K562 (cell line): ENCODE results near the gene SLC44A5. TPM values are rescaled to one million over a fixed set of nuclear protein-coding genes. Genes with fewer than 3 reads are reported as not detected.

Experiments
- ATAC-seq: fragments of 200-7000 bp; cut with Tn5 transposase; 3 replicates; pipeline ENCODE4 v1.9.1; 2020; ENCODE audit warnings: moderate library complexity
- BruUV-seq: library from RNA; stranded (reverse); fragments of 400-500 nt; replicated peaks from 2 replicates; lab custom pipeline; 2021; lab: Mats Ljungman, UMichigan
- CTCF ChIA-PET: fragments of 300-600 bp; formaldehyde crosslinking; extraction: SDS; loops from one replicate; lab custom pipeline; 2021; ENCODE audit warnings: low intra/inter-chr PET ratio; lab: Yijun Ruan, JAX
- POLR2A ChIA-PET: fragments of 300-600, 350-650 bp; sonication (Branson Sonifier 250); formaldehyde crosslinking; extraction: SDS; loops from one replicate; lab custom pipeline; 2021; ENCODE audit warnings: antibody characterized with exemption, inconsistent platforms; lab: Yijun Ruan, JAX
- DNase-seq, 4 experiments: peaks; one replicate each; pipeline versions ENCODE4 v3.0.0 to v3.0.0-alpha.2; 2011 to 2018; ENCODE audit warnings: low spot score in 3 of 4, mixed read lengths in 3 of 4; ENCODE audit errors: extremely low read depth in 1 of 4
- FAIRE-seq: peaks from 2 replicates; lab custom pipeline; 2011; peaks lifted over from hg19 to GRCh38; lab: Jason Lieb, UNC
- H2AFZ ChIP-seq: 2 replicates; pipeline ENCODE4 v1.6.0; 2011; ENCODE audit warnings: low read depth, low read length, control low read depth, inconsistent platforms
- H3K27ac ChIP-seq: fragments of 200-600 bp; 3 replicates; pipeline ENCODE4 v1.8.0; 2011; ENCODE audit warnings: low read depth, mild to moderate bottlenecking, control low read depth, inconsistent platforms, low read length, moderate library complexity, mixed read lengths; ENCODE audit errors: extremely low read depth
- H3K27me3 ChIP-seq, 2 experiments: fragments of 300-600 bp in 1 of 2; 2 replicates in 1 of 2; 3 replicates in 1 of 2; pipeline versions ENCODE4 v1.6.0 to v1.8.0; 2011; ENCODE audit warnings: inconsistent platforms in 2 of 2, low read length in 2 of 2, mild to moderate bottlenecking in 1 of 2, mixed read lengths in 1 of 2, moderate library complexity in 1 of 2; ENCODE audit not compliant: control insufficient read depth in 2 of 2, insufficient read depth in 2 of 2
- H3K36me3 ChIP-seq: fragments of 300-600 bp; 3 replicates; pipeline ENCODE4 v1.8.0; 2011; ENCODE audit warnings: mild to moderate bottlenecking, low read length, inconsistent platforms; ENCODE audit not compliant: control insufficient read depth, insufficient read depth
- H3K4me1 ChIP-seq, 2 experiments: fragments of 200-600 bp in 1 of 2; replicated peaks in 1 of 2; 2 replicates in 1 of 2; 3 replicates in 1 of 2; pipeline versions ENCODE4 v1.5.1 to v1.8.0; 2011; ENCODE audit warnings: inconsistent platforms in 2 of 2, low read length in 2 of 2, mild to moderate bottlenecking in 1 of 2, mixed read lengths in 1 of 2, moderate library complexity in 1 of 2; ENCODE audit not compliant: control insufficient read depth in 2 of 2, insufficient read depth in 2 of 2
- H3K4me2 ChIP-seq: 2 replicates; pipeline ENCODE4 v1.6.1; 2011; ENCODE audit warnings: low read length, control low read depth, inconsistent platforms, mixed read lengths; ENCODE audit not compliant: insufficient read depth
- H3K4me3 ChIP-seq: fragments of 200-600 bp; sonication (generic), shearing (Covaris generic); 2 replicates; pipeline ENCODE4 v1.5.1; 2016; ENCODE audit warnings: control low read depth, inconsistent platforms
- H3K79me2 ChIP-seq: fragments of 200-600 bp; 3 replicates; pipeline ENCODE4 v1.8.0; 2011; ENCODE audit warnings: low read length, inconsistent platforms; ENCODE audit not compliant: control insufficient read depth, insufficient read depth
- H3K9ac ChIP-seq, 2 experiments: 2 replicates each; pipeline versions ENCODE4 v1.6.0 to v1.6.1; 2011; ENCODE audit warnings: low read depth in 2 of 2, low read length in 2 of 2, control low read depth in 1 of 2, inconsistent platforms in 1 of 2, mild to moderate bottlenecking in 1 of 2, mixed read lengths in 1 of 2; ENCODE audit not compliant: insufficient read depth in 1 of 2
- H3K9me1 ChIP-seq: one replicate; pipeline ENCODE4 v1.6.0; 2011; ENCODE audit warnings: inconsistent platforms, mild to moderate bottlenecking, low read length, moderate library complexity; ENCODE audit not compliant: control insufficient read depth, insufficient read depth
- H3K9me3 ChIP-seq: replicated peaks from 2 replicates; pipeline ENCODE4 v1.5.1; 2011; ENCODE audit warnings: low read depth, low read length, inconsistent platforms; ENCODE audit not compliant: control insufficient read depth, insufficient read depth
- H4K20me1 ChIP-seq: replicated peaks from 2 replicates; pipeline ENCODE4 v1.6.1; 2011; ENCODE audit warnings: low read length, inconsistent platforms, mixed read lengths; ENCODE audit not compliant: control insufficient read depth, insufficient read depth
- JUNB ChIP-seq: fragments of 450-650 bp; formaldehyde crosslinking; conservative IDR thresholded peaks from 2 replicates; pipeline ENCODE4 v1.4.0; 2020; ENCODE audit warnings: mild to moderate bottlenecking
- MITF ChIP-seq: IDR thresholded peaks from 2 replicates; pipeline ENCODE4 v1.6.1; 2014; ENCODE audit warnings: antibody characterized with exemption
- POLR2AphosphoS5 ChIP-seq: IDR thresholded peaks from 2 replicates; pipeline ENCODE4 v1.6.1; 2011; ENCODE audit warnings: mild to moderate bottlenecking, low read depth, low read length, moderate library complexity; ENCODE audit not compliant: control insufficient read depth, insufficient read depth
- SMARCC2 ChIP-seq: fragments of 450-650 bp; IDR thresholded peaks from 2 replicates; pipeline ENCODE4 v1.6.1; 2017; ENCODE audit warnings: antibody characterized with exemption, moderate library complexity, mild to moderate bottlenecking, low read depth
- U2AF2 ChIP-seq: fragments of 200-400 bp; formaldehyde crosslinking; optimal IDR thresholded peaks from 2 replicates; pipeline ENCODE3; 2017; ENCODE audit warnings: low read depth, mild to moderate bottlenecking, low read length
- ZBTB2 ChIP-seq: fragments of 450-650 bp; IDR thresholded peaks from 2 replicates; pipeline ENCODE4 v1.6.1; 2016; ENCODE audit warnings: antibody characterized with exemption
- ZNF408 ChIP-seq: fragments of 250-450 bp; sonication (Bioruptor Pico); IDR thresholded peaks from 2 replicates; pipeline ENCODE4 v1.4.0; 2020; ENCODE audit warnings: low read depth, mild to moderate bottlenecking, moderate library complexity
- ZNF699 ChIP-seq: fragments of 250-450 bp; sonication (Bioruptor Pico); IDR thresholded peaks from 2 replicates; pipeline ENCODE4 v1.8.0; 2021; ENCODE audit warnings: mild to moderate bottlenecking, moderate library complexity; ENCODE audit not compliant: insufficient replicate concordance
- WGBS: fragments of 100-300 bp; shearing (Covaris generic); methylation state at CpG from one replicate; pipeline ENCODE4 v1.1.6; 2016; ENCODE audit warnings: low coverage, mixed read lengths; ENCODE audit not compliant: insufficient coverage; ENCODE audit errors: missing lambda C conversion rate; 5-methylcytosine and 5-hydroxymethylcytosine counted together
- in situ Hi-C: fragments of 300-500 bp; cut with MboI; formaldehyde crosslinking; loops from 4 replicates; pipeline ENCODE4 v1.15.0; 2018; ENCODE audit warnings: inconsistent platforms, mixed read lengths
- intact Hi-C: fragments of 100-400 bp; cut with micrococcal nuclease; formaldehyde crosslinking; loops from 2 replicates; pipeline ENCODE4 v1.14.2; 2022
- polyA plus RNA-seq, 8 experiments: library from polyadenylated mRNA; depleted of rRNA in 4 of 8; stranded (reverse) in 5 of 8; unstranded in 3 of 8; fragments of >200 nt; fragmentation: Nextera tagmentation in 2 of 8; fragmentation: Illumina TruSeq in 1 of 8; extraction: Ambion mirVana in 2 of 8; extraction: Trizol in 1 of 8; gene quantifications; 2 replicates each; pipeline versions ENCODE4 v1.2.1 to v1.2.3, GENCODE V29; 2011 to 2014; ENCODE audit warnings: inconsistent platforms in 1 of 8, missing spikeins in 1 of 8
- total RNA-seq, 7 experiments: library from RNA; depleted of rRNA in 6 of 7; stranded (reverse); fragments of >200 nt in 6 of 7; fragmentation: Illumina TruSeq in 2 of 7; extraction: Trizol in 2 of 7; gene quantifications; 2 replicates each; pipeline versions ENCODE4 v1.2.1 to v1.2.3, GENCODE V29; 2011 to 2021; ENCODE audit warnings: low replicate concordance in 1 of 7
- TF ChIP-seq, protein P1 (sequence below): fragments of 450-650 bp; formaldehyde crosslinking; IDR thresholded peaks from 2 replicates; pipeline ENCODE4 v1.4.0; 2020; ENCODE audit warnings: mild to moderate bottlenecking, moderate library complexity
- TF ChIP-seq, protein P2 (sequence below), 2 experiments: IDR thresholded peaks in 1 of 2; conservative IDR thresholded peaks in 1 of 2; 2 replicates each; pipeline ENCODE4 v1.6.1; 2016; ENCODE audit warnings: low read depth in 2 of 2, mild to moderate bottlenecking in 1 of 2, missing compliant biosample characterization in 1 of 2, missing genetic modification characterization in 1 of 2, moderate library complexity in 1 of 2

SLC44A5 gene
- total and polyA plus RNA-seq, 9 of the 15 experiments (the other 6 are each of a cell fraction or from before 2014, with no cell fraction given) = 1.2 to 10.1 (median 3.2) TPM

DNA sequence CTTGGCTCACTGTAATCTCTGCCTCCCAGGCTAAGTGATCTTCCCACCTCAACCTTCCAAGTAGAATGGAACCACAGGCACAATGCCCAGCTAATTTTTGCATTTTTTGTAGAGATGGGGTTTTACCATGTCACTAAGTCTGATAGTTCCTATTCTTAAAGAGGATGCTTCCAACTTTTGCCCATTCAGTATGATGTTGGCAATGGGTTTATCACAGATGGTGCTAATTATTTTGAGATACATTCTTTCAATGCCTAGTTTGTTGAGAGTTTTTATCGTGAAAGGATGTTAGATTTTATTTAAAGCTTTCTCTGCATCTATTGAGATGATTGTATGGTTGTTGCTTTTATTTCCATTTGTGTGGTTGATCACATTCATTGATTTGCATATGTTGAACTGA is 103.9 kb downstream of the SLC44A5 start:
- no peaks in the 10 kb centered on the region for H3K36me3 ChIP-seq
- no peak for FAIRE-seq
- H3K4me2 ChIP-seq = no peak overlapping the region
- no peak for TF ChIP-seq JUNB
- TF ChIP-seq ZNF408 = no peak
- TF ChIP-seq ZBTB2 = no peak
- no peak for TF ChIP-seq MITF
- TF ChIP-seq POLR2AphosphoS5 = no peak
- TF ChIP-seq, protein P1, sequence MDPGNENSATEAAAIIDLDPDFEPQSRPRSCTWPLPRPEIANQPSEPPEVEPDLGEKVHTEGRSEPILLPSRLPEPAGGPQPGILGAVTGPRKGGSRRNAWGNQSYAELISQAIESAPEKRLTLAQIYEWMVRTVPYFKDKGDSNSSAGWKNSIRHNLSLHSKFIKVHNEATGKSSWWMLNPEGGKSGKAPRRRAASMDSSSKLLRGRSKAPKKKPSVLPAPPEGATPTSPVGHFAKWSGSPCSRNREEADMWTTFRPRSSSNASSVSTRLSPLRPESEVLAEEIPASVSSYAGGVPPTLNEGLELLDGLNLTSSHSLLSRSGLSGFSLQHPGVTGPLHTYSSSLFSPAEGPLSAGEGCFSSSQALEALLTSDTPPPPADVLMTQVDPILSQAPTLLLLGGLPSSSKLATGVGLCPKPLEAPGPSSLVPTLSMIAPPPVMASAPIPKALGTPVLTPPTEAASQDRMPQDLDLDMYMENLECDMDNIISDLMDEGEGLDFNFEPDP (CRISPR knock-in tag) = no peak
- no peak for TF ChIP-seq U2AF2
- no peak for TF ChIP-seq SMARCC2
- TF ChIP-seq, protein P2, sequence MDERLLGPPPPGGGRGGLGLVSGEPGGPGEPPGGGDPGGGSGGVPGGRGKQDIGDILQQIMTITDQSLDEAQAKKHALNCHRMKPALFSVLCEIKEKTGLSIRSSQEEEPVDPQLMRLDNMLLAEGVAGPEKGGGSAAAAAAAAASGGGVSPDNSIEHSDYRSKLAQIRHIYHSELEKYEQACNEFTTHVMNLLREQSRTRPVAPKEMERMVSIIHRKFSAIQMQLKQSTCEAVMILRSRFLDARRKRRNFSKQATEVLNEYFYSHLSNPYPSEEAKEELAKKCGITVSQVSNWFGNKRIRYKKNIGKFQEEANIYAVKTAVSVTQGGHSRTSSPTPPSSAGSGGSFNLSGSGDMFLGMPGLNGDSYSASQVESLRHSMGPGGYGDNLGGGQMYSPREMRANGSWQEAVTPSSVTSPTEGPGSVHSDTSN (CRISPR knock-in tag; IDR thresholded peaks at IDR 0.05; ENCODE audit: low read depth) = no peak
- TF ChIP-seq, protein P2 (tag; conservative IDR thresholded peaks at IDR 0.05; ENCODE audit: low read depth) = no peak
- no peak for TF ChIP-seq ZNF699 (CRISPR knock-in tag)
- TF ChIP-seq, all 486 proteins: peak for 0
- Histone ChIP-seq H3K4me3 (no peak overlapping the region), H3K27ac (no peak overlapping the region), H3K9ac (no peak overlapping the region), H3K27me3 (no peaks in the 10 kb centered on the region), H3K79me2 (no peaks in the 10 kb centered on the region), H3K9me1 (no peaks in the 10 kb centered on the region), H4K20me1 (no peaks in the 10 kb centered on the region), H2AFZ (no peak overlapping the region), H3K4me1 (peaks cover 0 to 1% of the 10 kb centered on the region in 2 experiments; a peak in 1 of 5 replicates), H3K9me3 (no peaks in the 10 kb centered on the region)
- POLR2A ChIA-PET = interaction anchor here (0.6 kb wide), 1 partner anchor 734 kb away, joined by 3 read pairs; no protein-coding TSS in a partner anchor
- DNase-seq (no peak), ATAC-seq (no peak)
- intact Hi-C loops (no loop called here), in situ Hi-C loops (no loop called here)
- BruUV-seq = no TSS peak
- 33% methylated on average over 1 of the region's 1 CpG for WGBS
- CTCF ChIA-PET = no interaction called here
